ENCODE results near the gene TUBA1A.

GRCh38 chr12:49225576-49226166 lies 36.8 kb upstream of the TUBA1A start:
- TF ChIP-seq CTCF (IDR thresholded peaks at IDR 0.05 in 2 of 3, conservative IDR thresholded peaks at IDR 0.05 in 1 of 3; ENCODE audit: borderline replicate concordance in 1 of 3, insufficient read depth in 1 of 3, low read depth in 2 of 3, low read length in 2 of 3) = peak in 1 of 3 experiments; percentile 26; a peak in 2 of 6 replicates
- no peak for TF ChIP-seq EZH2 (IDR thresholded peaks at IDR 0.05)
- TF ChIP-seq EZH2phosphoT487 (IDR thresholded peaks at IDR 0.05; ENCODE audit: borderline replicate concordance) = no peak
- TF ChIP-seq, protein P1, sequence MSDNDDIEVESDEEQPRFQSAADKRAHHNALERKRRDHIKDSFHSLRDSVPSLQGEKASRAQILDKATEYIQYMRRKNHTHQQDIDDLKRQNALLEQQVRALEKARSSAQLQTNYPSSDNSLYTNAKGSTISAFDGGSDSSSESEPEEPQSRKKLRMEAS (IDR thresholded peaks at IDR 0.05) = no peak
- TF ChIP-seq POLR2A (IDR thresholded peaks at IDR 0.05; ENCODE audit: borderline replicate concordance, extremely low read depth, insufficient read depth, insufficient read length) = no peak
- no peak for TF ChIP-seq ZFX (IDR thresholded peaks at IDR 0.05)
- TF ChIP-seq ELF1 (IDR thresholded peaks at IDR 0.05; ENCODE audit: borderline replicate concordance, low read depth) = no peak

All from HCT116 (cell line).